ENCODE data around the gene STK39.

- TF ChIP-seq POLR2A (IDR thresholded peaks at IDR 0.05) (no peak), CTCF (IDR thresholded peaks at IDR 0.05) (no peak), POLR2AphosphoS5 (IDR thresholded peaks at IDR 0.05) (no peak), EP300 (IDR thresholded peaks at IDR 0.05) (no peak)
These were observed 8.1 kb downstream of the STK39 start for GRCh38 chr2:168239281-168239680.
